Karpas-422 (cell line): ENCODE measurements around the gene LMO1. TPM values are rescaled to one million over a fixed set of nuclear protein-coding genes. Genes with fewer than 3 reads are reported as not detected.
A peak's percentile ranks its signal among the peaks of the same experiment; 100 is the strongest.

Source experiments
- DNase-seq: peaks from one replicate; pipeline ENCODE4 v3.0.0-alpha.2; 2015
- H2AFZ ChIP-seq: fragments of 200-600 bp; sonication (generic); 2 replicates; pipeline ENCODE4 v1.6.1; 2014; ENCODE audit warnings: antibody characterized with exemption, low read length, mixed read lengths
- H3K27ac ChIP-seq: fragments of 200-600 bp; sonication (generic); 2 replicates; pipeline ENCODE4 v1.5.1; 2014; ENCODE audit warnings: mild to moderate bottlenecking, low read length, moderate library complexity
- H3K27me3 ChIP-seq: fragments of 200-600 bp; sonication (generic); 2 replicates; pipeline ENCODE4 v1.6.1; 2014; ENCODE audit warnings: low read length, mixed read lengths
- H3K36me3 ChIP-seq: fragments of 200-600 bp; sonication (generic); 2 replicates; pipeline ENCODE4 v1.6.1; 2014; ENCODE audit warnings: low read length, mixed read lengths; ENCODE audit not compliant: insufficient read depth
- H3K4me1 ChIP-seq: fragments of 200-600 bp; sonication (generic); 2 replicates; pipeline ENCODE4 v1.6.1; 2014; ENCODE audit warnings: mild to moderate bottlenecking, low read length, mixed read lengths
- H3K4me2 ChIP-seq: fragments of 200-600 bp; sonication (generic); 2 replicates; pipeline ENCODE4 v1.6.1; 2014; ENCODE audit warnings: low read length, low read depth, mild to moderate bottlenecking; ENCODE audit not compliant: poor library complexity, severe bottlenecking
- H3K4me3 ChIP-seq: fragments of 200-600 bp; sonication (generic); 2 replicates; pipeline ENCODE4 v1.5.1; 2014; ENCODE audit warnings: mild to moderate bottlenecking, antibody characterized with exemption, low read length, mixed read lengths
- H3K79me2 ChIP-seq: fragments of 200-600 bp; sonication (generic); 2 replicates; pipeline ENCODE4 v1.6.1; 2014; ENCODE audit warnings: mild to moderate bottlenecking, low read length, mixed read lengths
- H3K9ac ChIP-seq: fragments of 200-600 bp; sonication (generic); 2 replicates; pipeline ENCODE4 v1.6.0; 2014; ENCODE audit warnings: low read length
- H3K9me2 ChIP-seq: fragments of 200-600 bp; sonication (generic), shearing (Covaris generic); replicated peaks from 2 replicates; pipeline ENCODE4 v1.6.0; 2014; ENCODE audit warnings: mild to moderate bottlenecking, low read length, moderate library complexity; ENCODE audit not compliant: insufficient read depth
- H3K9me3 ChIP-seq: fragments of 300-700, 200-600 bp; sonication (generic); 2 replicates; pipeline ENCODE4 v1.6.1; 2014; ENCODE audit warnings: low read length, mixed read lengths
- H4K20me1 ChIP-seq: fragments of 200-600 bp; sonication (generic); 2 replicates; pipeline ENCODE4 v1.6.1; 2014; ENCODE audit warnings: mild to moderate bottlenecking, antibody characterized with exemption, low read length, low read depth; ENCODE audit not compliant: insufficient read depth
- total RNA-seq: library from RNA; depleted of rRNA; stranded (reverse); fragments of >200 nt; shearing (Covaris generic); gene quantifications from 2 replicates; pipeline ENCODE4 v1.2.3, GENCODE V29; 2014; ENCODE audit warnings: low replicate concordance; rRNA removed

LMO1 gene
- total RNA-seq, 1 experiment from 2014 or later = not detected

DNA sequence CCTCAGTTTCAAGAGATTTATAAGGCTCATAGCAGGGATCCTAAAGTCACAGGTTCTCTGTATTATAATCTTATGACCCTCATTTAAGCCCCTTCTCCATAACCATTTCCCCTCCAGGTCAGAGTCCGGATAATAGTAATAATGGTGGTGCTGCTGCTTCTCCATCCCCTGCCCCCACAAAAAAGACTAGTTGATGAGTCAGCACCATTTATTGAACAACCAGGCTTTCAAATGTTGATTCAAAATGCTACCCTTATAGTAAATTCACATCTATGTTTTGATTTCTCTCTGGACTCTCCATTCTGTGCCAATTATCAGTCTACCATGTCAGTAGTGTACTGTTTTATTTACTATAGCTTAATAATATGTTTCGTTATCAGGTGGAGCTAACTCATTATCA lies 77.2 kb downstream of the LMO1 start:
- no peaks in the 10 kb centered on the region for H3K4me1 ChIP-seq
- no peaks in the 10 kb centered on the region for H3K9me2 ChIP-seq
- no peak overlapping the region for H2AFZ ChIP-seq
- no peak overlapping the region for H3K4me3 ChIP-seq
- no peak overlapping the region for H3K9ac ChIP-seq
- H3K27me3 ChIP-seq = no peaks in the 10 kb centered on the region
- no peak overlapping the region for H3K27ac ChIP-seq
- no peak overlapping the region for H3K4me2 ChIP-seq
- no peaks in the 10 kb centered on the region for H4K20me1 ChIP-seq
- no peak for DNase-seq
- no peaks in the 10 kb centered on the region for H3K9me3 ChIP-seq
- no peaks in the 10 kb centered on the region for H3K36me3 ChIP-seq
- H3K79me2 ChIP-seq = no peaks in the 10 kb centered on the region

DNA sequence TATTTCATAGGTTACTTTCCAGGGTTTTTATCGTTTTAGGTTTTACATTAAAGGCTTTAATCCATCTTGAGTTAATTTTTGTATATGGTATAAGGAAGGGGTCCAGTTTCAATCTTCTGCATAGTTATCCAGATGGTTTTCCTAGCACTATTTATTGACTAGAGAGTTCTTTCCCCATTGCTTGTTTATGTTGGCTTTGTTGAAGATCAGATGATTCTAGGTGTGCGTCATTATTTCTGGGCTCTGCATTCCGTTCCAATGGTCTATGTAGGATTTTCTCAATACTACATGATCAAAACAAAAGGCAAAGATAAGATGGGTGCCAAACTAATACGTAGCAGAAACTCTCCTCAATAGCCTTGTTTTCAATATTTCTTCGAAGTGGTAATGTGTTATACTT lies 80.6 kb downstream of the LMO1 start:
- no peaks in the 10 kb centered on the region for H4K20me1 ChIP-seq
- H3K27me3 ChIP-seq = no peaks in the 10 kb centered on the region
- no peaks in the 10 kb centered on the region for H3K9me2 ChIP-seq
- no peak overlapping the region for H3K9ac ChIP-seq
- H3K27ac ChIP-seq = no peak overlapping the region
- no peak overlapping the region for H3K4me3 ChIP-seq
- no peak overlapping the region for H3K4me2 ChIP-seq
- H3K4me1 ChIP-seq = no peaks in the 10 kb centered on the region
- no peaks in the 10 kb centered on the region for H3K36me3 ChIP-seq
- H2AFZ ChIP-seq = no peak overlapping the region
- DNase-seq = no peak
- no peaks in the 10 kb centered on the region for H3K9me3 ChIP-seq
- H3K79me2 ChIP-seq = no peaks in the 10 kb centered on the region

DNA sequence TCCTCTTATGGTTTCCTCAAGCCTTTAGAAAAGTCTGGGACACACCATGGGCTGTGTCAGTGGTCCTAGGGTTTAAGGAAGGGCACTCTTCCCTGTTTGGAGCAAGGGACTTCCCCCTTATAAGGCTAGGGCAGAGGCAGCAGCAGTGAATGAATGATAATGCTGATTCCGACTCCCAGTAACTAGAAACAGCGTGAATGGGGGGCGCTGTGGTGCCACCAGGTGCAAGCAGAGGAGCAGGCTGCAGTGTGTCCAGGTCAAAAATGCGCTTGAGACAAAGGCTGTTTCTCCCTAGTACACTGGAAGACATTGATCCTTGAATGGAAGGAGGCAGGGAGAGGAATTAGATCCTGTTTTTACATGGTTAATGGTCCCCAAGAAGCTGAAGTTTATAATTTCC lies 83.2 kb downstream of the LMO1 start:
- Histone ChIP-seq H3K27ac (no peak overlapping the region), H3K27me3 (no peaks in the 10 kb centered on the region), H3K79me2 (no peaks in the 10 kb centered on the region), H3K4me3 (no peak overlapping the region), H3K4me2 (no peak overlapping the region), H3K36me3 (no peaks in the 10 kb centered on the region), H4K20me1 (no peaks in the 10 kb centered on the region), H3K4me1 (no peaks in the 10 kb centered on the region), H3K9me2 (no peaks in the 10 kb centered on the region), H2AFZ (no peak overlapping the region), H3K9ac (no peak overlapping the region), H3K9me3 (no peaks in the 10 kb centered on the region)
- no peak for DNase-seq

DNA sequence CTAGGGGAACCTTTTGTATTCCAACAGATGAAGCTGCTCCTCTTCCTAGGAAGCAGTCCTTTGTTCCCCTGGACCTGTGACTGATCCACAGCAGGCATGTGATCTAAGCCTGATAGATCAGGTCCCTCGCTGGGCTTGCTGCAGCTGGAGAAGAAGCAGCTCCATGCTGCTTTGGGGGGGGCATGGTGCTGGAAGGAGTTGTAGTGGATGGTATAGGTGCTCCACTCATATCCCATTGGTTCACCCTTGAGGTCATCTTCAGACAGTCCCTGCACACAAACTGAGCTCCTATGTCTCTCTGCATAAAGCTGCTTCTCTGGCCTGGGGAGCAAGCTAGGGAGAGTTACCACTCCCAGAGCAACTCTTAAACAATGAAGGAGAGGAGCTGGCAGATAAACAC lies 85.4 kb downstream of the LMO1 start:
- Histone ChIP-seq H3K4me3 (no peak overlapping the region), H3K9me3 (no peaks in the 10 kb centered on the region), H3K79me2 (no peaks in the 10 kb centered on the region), H3K36me3 (no peaks in the 10 kb centered on the region), H3K27ac (no peak overlapping the region), H2AFZ (no peak overlapping the region), H3K4me1 (no peaks in the 10 kb centered on the region), H3K4me2 (no peak overlapping the region), H3K9ac (no peak overlapping the region), H3K27me3 (no peaks in the 10 kb centered on the region), H3K9me2 (no peaks in the 10 kb centered on the region), H4K20me1 (no peaks in the 10 kb centered on the region)
- peak; percentile 16 for DNase-seq

DNA sequence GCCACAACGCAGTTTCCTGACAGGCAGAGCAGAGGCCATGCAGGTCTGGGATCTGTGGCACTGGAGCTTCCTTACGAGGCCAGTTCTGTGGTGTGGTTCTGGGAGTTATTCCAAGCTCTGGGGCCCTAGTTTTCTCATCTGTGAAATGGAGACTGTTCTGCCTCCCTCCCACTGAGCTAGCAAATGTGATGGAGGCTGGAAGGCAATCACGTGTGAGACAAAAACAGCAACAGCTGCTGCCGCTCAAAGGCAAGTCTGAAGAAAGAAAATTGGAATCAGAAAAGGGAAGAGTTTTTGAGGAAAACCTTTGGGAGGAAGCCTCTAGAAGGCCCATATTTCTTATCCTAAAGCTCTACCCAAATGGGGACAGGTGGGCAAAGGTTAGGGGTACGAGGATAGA lies 86.5 kb downstream of the LMO1 start:
- no peaks in the 10 kb centered on the region for H3K9me3 ChIP-seq
- no peak overlapping the region for H2AFZ ChIP-seq
- no peak overlapping the region for H3K27ac ChIP-seq
- H3K4me2 ChIP-seq = no peak overlapping the region
- no peak for DNase-seq
- H3K9me2 ChIP-seq = no peaks in the 10 kb centered on the region
- H3K27me3 ChIP-seq = no peaks in the 10 kb centered on the region
- no peak overlapping the region for H3K9ac ChIP-seq
- H3K4me3 ChIP-seq = no peak overlapping the region
- no peaks in the 10 kb centered on the region for H3K79me2 ChIP-seq
- H3K4me1 ChIP-seq = no peaks in the 10 kb centered on the region
- H3K36me3 ChIP-seq = no peaks in the 10 kb centered on the region
- no peaks in the 10 kb centered on the region for H4K20me1 ChIP-seq

Other genes with a start within 250 kb of the LMO1 start
- gene TUB, start 182.7 kb downstream of the LMO1 start, total RNA-seq = not detected in 2 replicates
- gene RIC3, start 94.9 kb downstream of the LMO1 start, total RNA-seq = not detected in 2 replicates